ENCODE measurements around the gene RMC1. TPM values are rescaled to one million over a fixed set of nuclear protein-coding genes. Genes with fewer than 3 reads are reported as not detected.

RMC1 gene
- total RNA-seq, 1 experiment from 2014 or later, result 31.0 TPM

GRCh38 chr18:23495723-23496440 lies 7.4 kb upstream of the RMC1 start:
- no peaks in the 10 kb centered on the region for H3K27me3 Mint-ChIP-seq (ENCODE audit: unreplicated experiment)
- DNase-seq, result no peak
- H3K4me3 Mint-ChIP-seq (ENCODE audit: low read depth, unreplicated experiment), result no peak overlapping the region
- BruUV-seq (replicated peaks), result no TSS peak
- intact Hi-C loops (cut with micrococcal nuclease; ENCODE audit: unreplicated experiment), result loop anchor here (5.0 kb wide), 1 partner anchor 206 kb away; no protein-coding TSS in a partner anchor
- H3K9me3 Mint-ChIP-seq (ENCODE audit: low read depth, unreplicated experiment), result no peaks in the 10 kb centered on the region
- CTCF ChIA-PET, result no interaction called here
- peaks cover 8% of the 10 kb centered on the region for H3K4me1 Mint-ChIP-seq (ENCODE audit: low read depth, unreplicated experiment)
- H3K36me3 Mint-ChIP-seq (ENCODE audit: insufficient read depth, unreplicated experiment), result no peaks in the 10 kb centered on the region
- no peak for TF ChIP-seq CTCF (IDR thresholded peaks at IDR 0.05; ENCODE audit: unreplicated experiment)
- H3K27ac Mint-ChIP-seq (ENCODE audit: unreplicated experiment), result no peak overlapping the region

DNA sequence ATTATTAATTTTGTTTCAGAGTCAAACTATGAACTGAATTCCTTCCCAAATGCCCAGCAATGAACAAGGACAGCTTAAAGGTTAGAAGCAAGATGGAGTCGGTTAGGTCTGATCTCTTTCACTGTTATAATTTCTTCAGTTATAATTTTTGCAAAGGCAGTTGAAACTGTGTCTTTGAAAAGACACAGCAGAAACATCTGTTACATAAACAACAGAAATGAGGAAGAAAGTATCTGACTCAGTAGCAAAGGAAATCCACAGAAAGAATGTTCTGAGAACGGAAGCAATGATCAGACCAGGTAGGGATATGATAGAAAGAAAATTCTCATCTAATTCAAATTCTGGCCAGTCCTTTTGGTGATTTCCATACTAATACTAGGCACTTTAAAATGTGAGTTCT lies 5.2 kb upstream of the RMC1 start:
- H3K4me3 Mint-ChIP-seq (ENCODE audit: low read depth, unreplicated experiment), result no peak overlapping the region
- CTCF ChIA-PET, result interaction anchor here (0.7 to 1.3 kb wide), 7 partner anchors 10 to 205 kb away, joined by 3 to 8 read pairs (median 4); partner anchors contain the start of gene RIOK3
- H3K9me3 Mint-ChIP-seq (ENCODE audit: low read depth, unreplicated experiment), result no peaks in the 10 kb centered on the region
- H3K36me3 Mint-ChIP-seq (ENCODE audit: insufficient read depth, unreplicated experiment), result peaks cover 6% of the 10 kb centered on the region
- no peak for DNase-seq
- no peaks in the 10 kb centered on the region for H3K27me3 Mint-ChIP-seq (ENCODE audit: unreplicated experiment)
- intact Hi-C loops (cut with micrococcal nuclease; ENCODE audit: unreplicated experiment), result loop anchor here (5.0 kb wide), 1 partner anchor 204 kb away; no protein-coding TSS in a partner anchor
- no peak overlapping the region for H3K27ac Mint-ChIP-seq (ENCODE audit: unreplicated experiment)
- H3K4me1 Mint-ChIP-seq (ENCODE audit: low read depth, unreplicated experiment), result peaks cover 16% of the 10 kb centered on the region
- TF ChIP-seq CTCF (IDR thresholded peaks at IDR 0.05; ENCODE audit: unreplicated experiment), result no peak
- no TSS peak for BruUV-seq (replicated peaks)

GRCh38 chr18:23498877-23499276 lies 4.4 kb upstream of the RMC1 start:
- CTCF ChIA-PET, result interaction anchor here (0.7 to 1.3 kb wide), 7 partner anchors 11 to 204 kb away, joined by 3 to 8 read pairs (median 4); partner anchors contain the start of gene RIOK3
- H3K4me3 Mint-ChIP-seq (ENCODE audit: low read depth, unreplicated experiment), result no peak overlapping the region
- peak; percentile 72 for DNase-seq
- no peaks in the 10 kb centered on the region for H3K27me3 Mint-ChIP-seq (ENCODE audit: unreplicated experiment)
- intact Hi-C loops (cut with micrococcal nuclease; ENCODE audit: unreplicated experiment), result loop anchor here (5.0 kb wide), 1 partner anchor 203 kb away; no protein-coding TSS in a partner anchor
- BruUV-seq (replicated peaks), result no TSS peak
- no peak overlapping the region for H3K27ac Mint-ChIP-seq (ENCODE audit: unreplicated experiment)
- TF ChIP-seq CTCF (IDR thresholded peaks at IDR 0.05; ENCODE audit: unreplicated experiment), result peak; percentile 81
- H3K36me3 Mint-ChIP-seq (ENCODE audit: insufficient read depth, unreplicated experiment), result peaks cover 13% of the 10 kb centered on the region
- peaks cover 17% of the 10 kb centered on the region for H3K4me1 Mint-ChIP-seq (ENCODE audit: low read depth, unreplicated experiment)
- H3K9me3 Mint-ChIP-seq (ENCODE audit: low read depth, unreplicated experiment), result no peaks in the 10 kb centered on the region

DNA sequence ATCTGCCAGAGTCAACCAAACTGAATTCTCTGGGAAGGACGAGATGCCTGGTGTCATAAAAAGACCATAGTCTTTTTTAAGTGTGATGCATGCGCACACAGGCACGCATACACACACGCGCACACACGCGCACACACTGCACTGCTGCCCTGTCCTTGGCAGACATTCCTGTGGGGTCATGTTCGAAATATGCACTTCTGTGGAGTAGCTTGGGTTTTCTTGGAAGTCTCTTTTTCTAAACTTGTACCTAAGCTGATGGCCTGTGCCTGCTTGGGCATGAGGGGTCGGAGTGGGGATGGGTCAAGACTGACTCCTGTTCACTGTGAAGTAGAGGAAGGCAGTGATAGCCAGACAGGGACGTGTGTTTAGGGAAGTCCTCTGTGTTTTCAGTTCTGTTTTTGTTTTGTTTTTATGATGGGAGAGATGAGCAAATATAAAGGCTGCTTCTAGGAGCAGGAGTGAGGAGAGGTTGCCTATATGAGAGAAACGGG lies 4.0 kb upstream of the RMC1 start:
- CTCF ChIA-PET, result interaction anchor here (1.2 kb wide), 1 partner anchor 40 kb away, joined by 4 read pairs; no protein-coding TSS in a partner anchor
- TF ChIP-seq CTCF (IDR thresholded peaks at IDR 0.05; ENCODE audit: unreplicated experiment), result no peak

More for the DNA sequence above, 4.0 kb upstream of the RMC1 start:
- no peaks in the 10 kb centered on the region for H3K27me3 Mint-ChIP-seq (ENCODE audit: unreplicated experiment)
- no peak overlapping the region for H3K4me3 Mint-ChIP-seq (ENCODE audit: low read depth, unreplicated experiment)
- intact Hi-C loops (cut with micrococcal nuclease; ENCODE audit: unreplicated experiment), result loop anchor here (5.0 kb wide), 1 partner anchor 203 kb away; no protein-coding TSS in a partner anchor
- H3K9me3 Mint-ChIP-seq (ENCODE audit: low read depth, unreplicated experiment), result no peaks in the 10 kb centered on the region
- no peak for DNase-seq
- no peak overlapping the region for H3K27ac Mint-ChIP-seq (ENCODE audit: unreplicated experiment)
- BruUV-seq (replicated peaks), result no TSS peak
- H3K36me3 Mint-ChIP-seq (ENCODE audit: insufficient read depth, unreplicated experiment), result peaks cover 18% of the 10 kb centered on the region
- H3K4me1 Mint-ChIP-seq (ENCODE audit: low read depth, unreplicated experiment), result peaks cover 17% of the 10 kb centered on the region

Data from Calu3 (cell line).